A673 (cell line): ENCODE measurements around the gene ZFYVE19. TPM values are rescaled to one million over a fixed set of nuclear protein-coding genes. Genes with fewer than 3 reads are reported as not detected.

Experiments used
- BruUV-seq: library from RNA; stranded (reverse); fragments of 400-500 nt; replicated peaks from 2 replicates; lab custom pipeline; 2021; lab: Mats Ljungman, UMichigan
- CTCF ChIA-PET: fragments of 300-600 bp; sonication (Branson Sonifier 250); formaldehyde crosslinking; loops from one replicate; lab custom pipeline; 2022; ENCODE audit warnings: antibody characterized with exemption; lab: Charles Lee
- POLR2A ChIA-PET: fragments of 300-600 bp; sonication (Branson Sonifier 250); formaldehyde crosslinking; loops from one replicate; lab custom pipeline; 2022; ENCODE audit warnings: antibody characterized with exemption; ENCODE audit not compliant: low non-redundant PET; lab: Charles Lee
- DNase-seq: peaks from one replicate; pipeline ENCODE4 v3.0.0-alpha.2; 2015; ENCODE audit warnings: low spot score
- H3K27ac ChIP-seq: fragments of 200-600 bp; sonication (generic); 2 replicates; pipeline ENCODE4 v1.5.1; 2016; ENCODE audit warnings: mixed run types, low read depth, mild to moderate bottlenecking, mixed read lengths, antibody characterized with exemption, low read length; ENCODE audit not compliant: poor library complexity, severe bottlenecking
- H3K27me3 ChIP-seq: fragments of 200-600 bp; sonication (generic); replicated peaks from 2 replicates; pipeline ENCODE4 v1.6.1; 2017; ENCODE audit warnings: mixed run types, low read depth, mild to moderate bottlenecking, mixed read lengths, antibody characterized with exemption, low read length; ENCODE audit not compliant: insufficient read depth, poor library complexity
- H3K36me3 ChIP-seq: fragments of 200-600 bp; sonication (generic); 2 replicates; pipeline ENCODE4 v1.6.1; 2016; ENCODE audit warnings: mixed run types, mild to moderate bottlenecking, mixed read lengths, antibody characterized with exemption, low read length; ENCODE audit not compliant: insufficient read depth, poor library complexity, severe bottlenecking
- H3K4me1 ChIP-seq: fragments of 200-600 bp; sonication (generic); 2 replicates; pipeline ENCODE4 v1.6.1; 2017; ENCODE audit warnings: mixed run types, mild to moderate bottlenecking, mixed read lengths, antibody characterized with exemption, low read length; ENCODE audit not compliant: insufficient read depth, poor library complexity, severe bottlenecking
- H3K4me3 ChIP-seq: fragments of 200-600 bp; sonication (generic); 2 replicates; pipeline ENCODE4 v1.5.1; 2016; ENCODE audit warnings: low read depth, mixed run types, mild to moderate bottlenecking, mixed read lengths, low read length; ENCODE audit not compliant: poor library complexity, severe bottlenecking
- H3K9me3 ChIP-seq: fragments of 200-600 bp; sonication (generic); 2 replicates; pipeline ENCODE4 v1.6.1; 2016; ENCODE audit warnings: mixed run types, low read depth, mild to moderate bottlenecking, mixed read lengths, antibody characterized with exemption, low read length; ENCODE audit not compliant: poor library complexity, severe bottlenecking
- CTCF ChIP-seq: fragments of 300-800, 200-600 bp; sonication (generic); conservative IDR thresholded peaks from 2 replicates; pipeline ENCODE4 v1.5.1; 2017; ENCODE audit warnings: low read depth, mild to moderate bottlenecking, antibody characterized with exemption, low read length, moderate library complexity, mixed read lengths
- EZH2 ChIP-seq: fragments of 200-600 bp; sonication (generic); IDR thresholded peaks from 2 replicates; pipeline ENCODE4 v1.6.1; 2017; ENCODE audit warnings: borderline replicate concordance, low read depth, mild to moderate bottlenecking, mixed read lengths, antibody characterized with exemption, low read length; ENCODE audit not compliant: poor library complexity, severe bottlenecking
- intact Hi-C: fragments of 100-400 bp; cut with micrococcal nuclease; formaldehyde crosslinking; loops from one replicate; pipeline ENCODE4 v1.10.0; 2022; ENCODE audit not compliant: unreplicated experiment
- total RNA-seq: library from RNA; stranded (reverse); gene quantifications from 2 replicates; pipeline ENCODE4 v1.2.3, GENCODE V29; 2021

ZFYVE19 gene
- total RNA-seq, 1 experiment from 2014 or later, result 26.4 TPM

DNA sequence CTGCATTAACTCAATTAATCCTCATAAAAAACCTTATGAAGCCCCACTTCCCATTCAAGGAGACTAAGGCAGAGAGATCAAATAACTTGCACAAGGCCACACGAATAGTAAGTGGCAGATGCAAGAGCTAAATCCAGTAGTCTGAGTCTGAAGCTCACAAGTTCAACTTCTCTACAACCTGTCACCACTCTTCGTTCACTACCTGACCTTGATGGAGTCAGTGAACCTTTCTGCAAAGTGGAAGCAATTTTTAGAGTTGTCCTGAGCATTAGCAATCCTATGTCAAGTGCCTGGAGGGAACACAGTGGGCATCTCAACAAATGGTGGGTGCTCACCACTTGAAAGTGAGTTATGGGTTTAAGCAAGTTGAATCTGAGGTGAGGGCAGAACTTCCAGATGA is 34.9 kb downstream of the ZFYVE19 start:
- peaks cover 21% of the 10 kb centered on the region for H3K27me3 ChIP-seq
- no peak overlapping the region for H3K4me3 ChIP-seq
- BruUV-seq, result no TSS peak
- no peaks in the 10 kb centered on the region for H3K4me1 ChIP-seq
- H3K9me3 ChIP-seq, result no peaks in the 10 kb centered on the region
- ChIA-PET CTCF (no interaction called here), POLR2A (no interaction called here)
- no peak overlapping the region for H3K27ac ChIP-seq
- no peak for DNase-seq
- intact Hi-C loops, result no loop called here
- H3K36me3 ChIP-seq, result no peaks in the 10 kb centered on the region
- TF ChIP-seq CTCF, result no peak
- no peak for TF ChIP-seq EZH2

GRCh38 chr15:40843261-40843884 is 36.5 kb downstream of the ZFYVE19 start:
- TF ChIP-seq EZH2 (no peak), CTCF (no peak)
- H3K4me3 ChIP-seq, result peak overlapping the region; percentile 61
- H3K4me1 ChIP-seq, result peaks cover 3% of the 10 kb centered on the region
- POLR2A ChIA-PET, result no interaction called here
- peaks cover 21% of the 10 kb centered on the region for H3K27me3 ChIP-seq
- intact Hi-C loops, result no loop called here
- no peak overlapping the region for H3K27ac ChIP-seq
- BruUV-seq, result no TSS peak
- DNase-seq, result no peak
- no peaks in the 10 kb centered on the region for H3K36me3 ChIP-seq
- no peaks in the 10 kb centered on the region for H3K9me3 ChIP-seq
- CTCF ChIA-PET, result interaction anchor here (0.5 to 1.5 kb wide), 2 partner anchors 14 to 164 kb away, joined by 3 to 19 read pairs; no protein-coding TSS in a partner anchor

GRCh38 chr15:40843885-40844695 is 37.2 kb downstream of the ZFYVE19 start, which contains the start of gene SPINT1:
Gene SPINT1 (plus strand): TSS chr15:40844048. CDS start chr15:40844555, 507 bp downstream.
- intact Hi-C loops, result no loop called here
- H3K4me1 ChIP-seq, result peaks cover 3% of the 10 kb centered on the region
- DNase-seq, result no peak
- H3K4me3 ChIP-seq, result peak within 1 kb of the TSS; percentile 61
- ChIA-PET POLR2A (no interaction called here), CTCF (interaction anchor here (0.5 to 1.5 kb wide), 2 partner anchors 14 to 165 kb away, joined by 3 to 19 read pairs; no protein-coding TSS in a partner anchor)
- BruUV-seq, result no TSS peak
- TF ChIP-seq EZH2 (no peak), CTCF (no peak)
- H3K36me3 ChIP-seq, result no peaks in the 10 kb centered on the region
- H3K9me3 ChIP-seq, result no peaks in the 10 kb centered on the region
- peaks cover 21% of the 10 kb centered on the region for H3K27me3 ChIP-seq
- H3K27ac ChIP-seq, result no peak within 1 kb of the TSS
